Stomach (tissue), 9 donors: ENCODE results near the gene FAAP100. TPM values are rescaled to one million over a fixed set of nuclear protein-coding genes. Genes with fewer than 3 reads are reported as not detected.

ENCODE experiments used
- DNase-seq, 2 donors: peaks; one replicate each; pipeline versions ENCODE4 v3.0.0 to v3.0.0-alpha.2; 2013 to 2019
- H3K27ac ChIP-seq, 5 donors: fragments of 200-600 bp in 4 of 5; sonication (generic) in 4 of 5; one replicate each; pipeline ENCODE4 v1.5.1; 2013 to 2019; ENCODE audit warnings: mild to moderate bottlenecking in 1 of 5, moderate library complexity in 1 of 5
- H3K27me3 ChIP-seq, 3 donors: fragments of 200-600 bp; sonication (generic); one replicate each; pipeline ENCODE4 v1.5.1; 2017 to 2019; ENCODE audit warnings: mixed run types in 1 of 3
- H3K36me3 ChIP-seq, 4 donors: fragments of 200-600 bp; sonication (generic); 1 replicate in 3 of 4; 2 replicates in 1 of 4; pipeline ENCODE4 v1.5.1; 2016 to 2019
- H3K4me1 ChIP-seq, 4 donors: fragments of 200-600 bp; sonication (generic); one replicate each; pipeline ENCODE4 v1.5.1; 2016 to 2019
- H3K4me3 ChIP-seq, 4 donors: fragments of 200-600 bp; sonication (generic) in 3 of 4; one replicate each; pipeline ENCODE4 v1.5.1; 2016 to 2019; ENCODE audit warnings: mild to moderate bottlenecking in 1 of 4
- H3K9me3 ChIP-seq, 4 donors: fragments of 200-600 bp; sonication (generic); one replicate each; pipeline ENCODE4 v1.5.1; 2016 to 2019
- CTCF ChIP-seq, 7 experiments: fragments of 450-650 bp in 4 of 7; fragments of 200-600 bp in 3 of 7; sonication (generic) in 3 of 7; IDR thresholded peaks; one replicate each; pipeline ENCODE4 v1.5.1; 2016 to 2019; ENCODE audit warnings: antibody characterized with exemption in 7 of 7, control low read depth in 2 of 7, mild to moderate bottlenecking in 1 of 7
- EP300 ChIP-seq: sonication (generic); formaldehyde crosslinking; IDR thresholded peaks from one replicate; pipeline ENCODE4 v1.6.1; 2017; ENCODE audit warnings: antibody characterized with exemption
- POLR2A ChIP-seq, 4 donors: fragments of 450-650 bp; IDR thresholded peaks; one replicate each; pipeline ENCODE4 v1.6.1; 2016; ENCODE audit warnings: antibody characterized with exemption in 4 of 4, control low read depth in 2 of 4, mild to moderate bottlenecking in 1 of 4, moderate library complexity in 1 of 4
- POLR2AphosphoS5 ChIP-seq, 3 donors: sonication (generic); formaldehyde crosslinking; IDR thresholded peaks; one replicate each; pipeline ENCODE4 v1.6.1; 2016; ENCODE audit warnings: antibody characterized with exemption in 3 of 3
- whole genome bisulfite sequencing, 5 donors: extraction: QIAGEN DNeasy Blood & Tissue Kit in 3 of 5; methylation state at CpG; one replicate each; pipeline versions ENCODE4 v1.1.5 to v1.1.7; 2013 to 2018; 5-methylcytosine and 5-hydroxymethylcytosine counted together
- intact Hi-C: fragments of 100-400 bp; cut with DNase I; formaldehyde crosslinking; loops from one replicate; pipeline ENCODE4 v1.15.1; 2023; ENCODE audit warnings: low total_unique reads
- polyA plus RNA-seq, 3 donors: library from polyadenylated mRNA; stranded (reverse); fragments of 200-250 nt; gene quantifications; one replicate each; pipeline ENCODE4 v1.2.3, GENCODE V29; 2013
- total RNA-seq, 5 donors: library from RNA; depleted of rRNA; stranded (reverse); fragments of >200 nt; gene quantifications; one replicate each; pipeline versions ENCODE4 v1.1.0 to v1.2.3, GENCODE V29; 2014 to 2016
- donor health status: healthy with polysubstance abuse.
- donor health status: Bipolar disorder and iron deficiency.
- donor health status: healthy.

FAAP100 gene
- total and polyA plus RNA-seq, 8 donors: 11.9 to 130 (median 24.3) TPM

DNA sequence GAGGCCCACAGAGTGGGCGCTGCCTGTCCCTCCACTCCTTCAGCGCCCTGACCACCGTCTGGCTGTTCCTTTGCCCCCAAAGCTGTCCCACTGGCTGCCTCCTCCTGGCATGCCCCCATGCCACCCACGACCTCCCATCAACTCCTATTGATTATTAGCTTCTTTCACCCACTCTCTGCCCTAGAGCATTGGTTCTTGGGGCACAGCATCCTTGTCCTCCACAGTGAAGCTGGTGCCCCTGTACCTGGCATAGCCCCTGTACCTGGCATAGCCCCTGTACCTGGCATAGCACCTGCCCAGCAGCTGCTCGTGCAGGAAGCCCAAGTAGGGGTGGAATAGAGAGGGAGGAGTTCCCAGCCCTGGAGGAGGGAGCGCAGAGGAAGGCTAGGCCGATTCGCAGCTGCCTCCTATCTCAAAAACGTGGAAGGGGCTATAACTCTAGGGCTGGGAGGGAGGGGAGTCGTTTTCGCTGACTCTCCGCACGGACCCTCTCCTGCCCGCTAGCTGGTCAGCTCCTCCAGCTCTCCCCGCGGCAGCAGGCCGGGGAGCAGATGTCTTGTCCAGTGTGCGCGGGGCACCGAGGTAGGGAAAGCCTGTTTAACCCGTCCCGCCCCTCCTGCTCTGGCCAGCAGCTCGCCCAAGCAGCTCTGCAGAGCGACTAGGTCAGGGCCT lies 33.9 kb downstream of the FAAP100 start:
- no peak for TF ChIP-seq POLR2AphosphoS5 (IDR thresholded peaks at IDR 0.05)
- TF ChIP-seq CTCF (IDR thresholded peaks at IDR 0.05): no peak
- TF ChIP-seq POLR2A (IDR thresholded peaks at IDR 0.05): no peak
- no peak for TF ChIP-seq EP300
- Histone ChIP-seq H3K27me3 (peaks cover 0 to 9% (median 5%) of the 10 kb centered on the region in 3 donors), H3K4me1 (peaks cover 41 to 65% (median 61%) of the 10 kb centered on the region in 4 donors), H3K27ac (peak overlapping the region; percentile 85 to 100 (median 100)), H3K4me3 (peak overlapping the region; percentile 42 to 90 (median 62)), H3K9me3 (no peaks in the 10 kb centered on the region), H3K36me3 (no peaks in the 10 kb centered on the region)
- peak in 1 of 2 donors; percentile 59 for DNase-seq
- intact Hi-C loops: no loop called here
- WGBS, 5 donors: 27 to 50% (median 30%) methylated on average over 12 to 24 of the region's 24 CpGs

DNA sequence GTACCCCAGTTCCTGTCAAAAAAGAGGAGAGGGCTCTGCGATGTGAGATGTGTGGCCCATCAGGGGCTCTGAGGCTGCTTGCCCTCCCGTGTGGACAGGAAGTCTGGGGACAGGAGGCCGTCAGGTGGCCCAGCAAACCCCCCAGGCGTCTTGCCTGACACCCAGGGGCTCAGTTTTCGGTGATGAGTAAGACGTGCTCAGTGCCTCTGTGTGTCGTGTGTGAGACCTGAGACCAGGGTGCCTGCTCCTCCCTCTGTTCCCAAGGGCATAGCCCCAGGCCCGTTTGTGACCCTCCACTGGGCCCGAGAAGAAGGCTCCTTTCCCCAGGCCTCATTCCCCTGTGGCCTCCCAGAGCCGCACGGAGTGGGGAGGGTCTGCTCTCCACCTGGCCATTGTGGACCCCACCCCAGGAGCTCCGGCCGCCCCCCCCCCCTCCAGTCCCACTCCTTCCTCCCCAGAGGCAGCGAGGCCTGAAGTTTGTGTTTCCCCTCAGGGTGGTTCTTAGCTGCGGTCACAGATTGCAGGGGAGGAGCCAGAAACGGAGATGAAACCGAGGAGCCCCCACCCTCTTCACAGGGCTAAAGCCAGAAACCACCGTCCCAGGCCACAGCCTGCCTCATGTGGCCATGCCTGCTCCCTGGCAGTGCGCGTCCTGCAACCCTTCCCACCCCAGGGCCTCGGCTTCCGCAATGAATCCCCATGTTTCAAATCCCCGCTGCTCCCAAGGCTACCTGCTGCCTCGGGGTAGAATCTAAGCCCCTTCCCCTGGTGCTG lies 34.6 kb downstream of the FAAP100 start:
- DNase-seq: peak in 1 of 2 donors; percentile 46
- WGBS, 5 donors: 59 to 74% (median 65%) methylated on average over 15 to 24 of the region's 24 CpGs
- Histone ChIP-seq H3K27ac (peak overlapping the region in 4 of 5 donors; percentile 100), H3K36me3 (no peaks in the 10 kb centered on the region), H3K4me1 (peaks cover 41 to 63% (median 58%) of the 10 kb centered on the region in 4 donors), H3K9me3 (no peaks in the 10 kb centered on the region), H3K4me3 (peak overlapping the region; percentile 1 to 90 (median 46)), H3K27me3 (peaks cover 0 to 2% (median 0%) of the 10 kb centered on the region in 3 donors)
- TF ChIP-seq POLR2A (IDR thresholded peaks at IDR 0.05) (no peak), EP300 (no peak), CTCF (IDR thresholded peaks at IDR 0.05) (no peak), POLR2AphosphoS5 (IDR thresholded peaks at IDR 0.05) (no peak)
- intact Hi-C loops: no loop called here

DNA sequence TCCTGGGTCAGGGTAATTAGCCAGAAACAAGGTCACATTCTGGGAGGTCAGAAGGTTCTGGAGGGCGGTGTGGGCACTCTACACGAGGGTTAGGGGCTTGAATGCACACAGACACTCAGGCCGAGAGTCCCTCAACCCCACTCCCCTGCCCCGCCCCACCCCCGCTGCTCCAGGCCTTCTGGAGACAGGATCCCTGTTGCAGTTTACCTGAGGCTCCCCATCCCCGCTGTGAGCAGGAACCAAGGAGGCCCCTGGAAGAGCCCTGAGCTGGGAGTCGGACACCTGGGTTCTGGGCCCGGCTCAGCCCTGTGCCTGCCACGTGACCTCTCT lies 35.2 kb downstream of the FAAP100 start:
- 72 to 92% (median 88%) methylated on average over 3 to 9 of the region's 9 CpGs for WGBS, 5 donors
- Histone ChIP-seq H3K27ac (peak overlapping the region in 4 of 5 donors; percentile 100), H3K4me1 (peaks cover 41 to 68% (median 58%) of the 10 kb centered on the region in 4 donors), H3K27me3 (no peaks in the 10 kb centered on the region), H3K36me3 (peaks cover 0 to 4% (median under 1%) of the 10 kb centered on the region in 4 donors), H3K9me3 (no peaks in the 10 kb centered on the region), H3K4me3 (peak overlapping the region; percentile 79 to 97 (median 89))
- intact Hi-C loops: no loop called here
- TF ChIP-seq POLR2AphosphoS5 (IDR thresholded peaks at IDR 0.05): no peak
- TF ChIP-seq EP300: no peak
- TF ChIP-seq CTCF (IDR thresholded peaks at IDR 0.05): no peak
- TF ChIP-seq POLR2A (IDR thresholded peaks at IDR 0.05): no peak
- DNase-seq: peak in 1 of 2 donors; percentile 13

DNA sequence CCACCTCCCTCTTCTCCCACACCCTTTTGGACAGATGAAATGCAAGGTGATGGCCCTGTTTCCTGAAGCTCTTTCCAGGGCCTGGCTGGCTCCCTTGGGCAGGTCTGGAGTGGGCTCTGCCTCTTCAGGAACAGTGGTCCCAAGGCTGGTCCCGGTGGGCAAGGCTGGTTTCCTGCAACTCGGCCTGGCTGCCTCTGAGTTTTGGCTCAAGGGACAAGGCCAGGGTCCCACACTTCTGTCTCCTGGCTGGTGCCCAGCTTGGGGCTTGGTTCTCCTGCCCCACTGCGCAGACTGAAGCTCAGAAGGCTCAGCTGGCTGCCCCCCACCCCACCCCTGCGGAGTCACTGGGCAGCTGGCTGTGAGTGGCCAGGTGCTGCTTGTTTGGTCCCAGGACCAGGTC lies 35.7 kb downstream of the FAAP100 start:
- peak in 1 of 2 donors; percentile 15 for DNase-seq
- intact Hi-C loops: no loop called here
- TF ChIP-seq POLR2AphosphoS5 (IDR thresholded peaks at IDR 0.05) (no peak), POLR2A (IDR thresholded peaks at IDR 0.05) (no peak), EP300 (no peak), CTCF (IDR thresholded peaks at IDR 0.05) (no peak)
- peak overlapping the region; percentile 5 to 100 (median 100) for H3K27ac ChIP-seq
- peaks cover 4 to 9% (median 5%) of the 10 kb centered on the region in 4 donors for H3K36me3 ChIP-seq
- H3K9me3 ChIP-seq: no peaks in the 10 kb centered on the region
- H3K4me3 ChIP-seq: peak overlapping the region; percentile 79 to 97 (median 89)
- no peaks in the 10 kb centered on the region for H3K27me3 ChIP-seq
- 60 to 87% (median 79%) methylated on average over 1 to 4 of the region's 4 CpGs for WGBS, 5 donors
- peaks cover 41 to 71% (median 58%) of the 10 kb centered on the region in 4 donors for H3K4me1 ChIP-seq
